NB4 (cell line): ENCODE data around the gene IARS2.

Experiments used
- MYC ChIP-seq: IDR thresholded peaks from 2 replicates; pipeline ENCODE4 v1.6.1; 2011; ENCODE audit warnings: low read depth, low read length
- POLR2A ChIP-seq: IDR thresholded peaks from 2 replicates; pipeline ENCODE4 v1.6.1; 2011; ENCODE audit warnings: mild to moderate bottlenecking; ENCODE audit not compliant: insufficient read length; ENCODE audit errors: extremely low read depth
- TF ChIP-seq, protein P1 (sequence below): IDR thresholded peaks from one replicate; pipeline ENCODE4 v1.5.1; 2012; ENCODE audit warnings: low read depth, low read length
- TF ChIP-seq, protein P2 (sequence below): IDR thresholded peaks from 2 replicates; pipeline ENCODE4 v1.6.1; 2011; ENCODE audit warnings: low read depth, low read length

DNA sequence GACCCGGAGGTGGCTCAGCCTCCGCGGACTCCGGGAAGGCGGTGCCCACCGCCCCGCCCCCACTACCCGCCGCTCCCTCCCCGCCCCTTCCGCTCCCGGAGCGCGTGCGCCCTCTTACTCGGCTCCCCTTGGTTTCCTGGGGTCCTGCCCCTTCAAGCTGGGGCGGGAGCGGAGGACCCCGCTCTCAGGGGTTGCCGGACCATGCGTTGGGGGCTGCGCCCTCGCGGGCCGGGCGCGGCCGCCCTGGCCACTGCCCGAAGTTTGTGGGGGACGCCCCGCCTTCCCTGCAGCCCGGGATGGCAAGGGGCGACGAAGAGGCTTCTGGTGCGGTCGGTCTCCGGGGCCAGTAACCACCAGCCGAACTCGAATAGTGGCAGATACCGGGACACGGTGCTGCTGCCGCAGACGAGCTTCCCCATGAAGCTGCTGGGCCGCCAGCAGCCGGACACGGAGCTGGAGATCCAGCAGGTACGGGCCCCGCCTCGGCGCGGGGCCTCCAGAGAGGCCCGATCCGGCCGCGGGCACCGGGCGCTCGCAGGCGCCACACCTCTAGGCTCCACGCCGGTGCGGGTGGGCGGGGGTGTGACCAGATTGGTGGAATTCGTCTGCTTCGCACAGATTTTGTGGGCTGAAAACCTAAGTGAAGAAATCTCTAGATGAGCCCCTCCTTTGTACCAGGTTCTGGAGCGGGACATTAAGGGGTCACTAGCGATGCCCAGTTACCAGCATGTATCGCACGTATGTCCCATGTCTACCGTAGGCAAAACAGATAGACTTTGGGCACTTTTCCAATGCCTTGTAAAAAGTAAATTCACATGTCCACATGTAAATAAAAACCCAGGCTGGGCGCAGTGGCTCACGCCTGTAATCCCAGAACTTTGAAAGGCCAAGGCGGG, at the start of gene IARS2:
- TF ChIP-seq POLR2A (peak; percentile 67), MYC (no peak; the same call in none of the 2 replicates)
- TF ChIP-seq, protein P1, sequence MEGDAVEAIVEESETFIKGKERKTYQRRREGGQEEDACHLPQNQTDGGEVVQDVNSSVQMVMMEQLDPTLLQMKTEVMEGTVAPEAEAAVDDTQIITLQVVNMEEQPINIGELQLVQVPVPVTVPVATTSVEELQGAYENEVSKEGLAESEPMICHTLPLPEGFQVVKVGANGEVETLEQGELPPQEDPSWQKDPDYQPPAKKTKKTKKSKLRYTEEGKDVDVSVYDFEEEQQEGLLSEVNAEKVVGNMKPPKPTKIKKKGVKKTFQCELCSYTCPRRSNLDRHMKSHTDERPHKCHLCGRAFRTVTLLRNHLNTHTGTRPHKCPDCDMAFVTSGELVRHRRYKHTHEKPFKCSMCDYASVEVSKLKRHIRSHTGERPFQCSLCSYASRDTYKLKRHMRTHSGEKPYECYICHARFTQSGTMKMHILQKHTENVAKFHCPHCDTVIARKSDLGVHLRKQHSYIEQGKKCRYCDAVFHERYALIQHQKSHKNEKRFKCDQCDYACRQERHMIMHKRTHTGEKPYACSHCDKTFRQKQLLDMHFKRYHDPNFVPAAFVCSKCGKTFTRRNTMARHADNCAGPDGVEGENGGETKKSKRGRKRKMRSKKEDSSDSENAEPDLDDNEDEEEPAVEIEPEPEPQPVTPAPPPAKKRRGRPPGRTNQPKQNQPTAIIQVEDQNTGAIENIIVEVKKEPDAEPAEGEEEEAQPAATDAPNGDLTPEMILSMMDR = no peak
- TF ChIP-seq, protein P2, sequence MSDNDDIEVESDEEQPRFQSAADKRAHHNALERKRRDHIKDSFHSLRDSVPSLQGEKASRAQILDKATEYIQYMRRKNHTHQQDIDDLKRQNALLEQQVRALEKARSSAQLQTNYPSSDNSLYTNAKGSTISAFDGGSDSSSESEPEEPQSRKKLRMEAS = peak; percentile 26; the same call in 1 of the 2 replicates
